ENCODE results near the gene NHLRC2.

The NHLRC2 gene

GRCh38 chr10:113927440-113927839 lies 73.0 kb downstream of the NHLRC2 start:
- no peak for DNase-seq (ENCODE audit: low read depth, low spot score)
- CTCF ChIA-PET, result no interaction called here
- POLR2A ChIA-PET, result no interaction called here

GRCh38 chr10:113928830-113929229 lies 74.4 kb downstream of the NHLRC2 start:
- H3K4me3 ChIP-seq (ENCODE audit: low read depth, low read length), result no peak overlapping the region
- TF ChIP-seq CTCF (IDR thresholded peaks at IDR 0.05; ENCODE audit: insufficient read depth, low read length, missing control alignments), result no peak
- CTCF ChIA-PET, result no interaction called here
- DNase-seq (ENCODE audit: low read depth, low spot score), result no peak
- POLR2A ChIA-PET, result no interaction called here

More at GRCh38 chr10:113927440-113927839, 73.0 kb downstream of the NHLRC2 start:
- TF ChIP-seq CTCF (IDR thresholded peaks at IDR 0.05; ENCODE audit: insufficient read depth, low read length, missing control alignments), result no peak
- no peak overlapping the region for H3K4me3 ChIP-seq (ENCODE audit: low read depth, low read length)

GRCh38 chr10:113929522-113929921 lies 75.1 kb downstream of the NHLRC2 start:
- POLR2A ChIA-PET, result no interaction called here
- H3K4me3 ChIP-seq (ENCODE audit: low read depth, low read length), result no peak overlapping the region
- no peak for TF ChIP-seq CTCF (IDR thresholded peaks at IDR 0.05; ENCODE audit: insufficient read depth, low read length, missing control alignments)
- DNase-seq (ENCODE audit: low read depth, low spot score), result no peak
- CTCF ChIA-PET, result no interaction called here

- H3K4me3 ChIP-seq (ENCODE audit: low read depth, low read length), result no peak overlapping the region
- POLR2A ChIA-PET, result no interaction called here
- CTCF ChIA-PET, result no interaction called here
- no peak for DNase-seq (ENCODE audit: low read depth, low spot score)
- no peak for TF ChIP-seq CTCF (IDR thresholded peaks at IDR 0.05; ENCODE audit: insufficient read depth, low read length, missing control alignments)
These were observed 76.1 kb downstream of the NHLRC2 start for GRCh38 chr10:113930482-113931057.

- POLR2A ChIA-PET, result no interaction called here
- H3K4me3 ChIP-seq (ENCODE audit: low read depth, low read length), result no peak overlapping the region
- no peak for DNase-seq (ENCODE audit: low read depth, low spot score)
- CTCF ChIA-PET, result no interaction called here
- TF ChIP-seq CTCF (IDR thresholded peaks at IDR 0.05; ENCODE audit: insufficient read depth, low read length, missing control alignments), result no peak
These were observed 78.4 kb downstream of the NHLRC2 start for GRCh38 chr10:113932854-113933253.

GRCh38 chr10:113933894-113934532 lies 79.6 kb downstream of the NHLRC2 start:
- CTCF ChIA-PET, result no interaction called here
- no peak overlapping the region for H3K4me3 ChIP-seq (ENCODE audit: low read depth, low read length)
- no peak for DNase-seq (ENCODE audit: low read depth, low spot score)
- POLR2A ChIA-PET, result no interaction called here
- no peak for TF ChIP-seq CTCF (IDR thresholded peaks at IDR 0.05; ENCODE audit: insufficient read depth, low read length, missing control alignments)

Data from AG04449 (cell line).